GM21367 (cell line): Measurements from ENCODE around the gene CPEB4.

ENCODE experiments used
- ATAC-seq: cut with Tn5 transposase; IDR thresholded peaks from one replicate; pipeline ENCODE4 v1.9.1; 2021; ENCODE audit not compliant: unreplicated experiment

CPEB4 gene

DNA sequence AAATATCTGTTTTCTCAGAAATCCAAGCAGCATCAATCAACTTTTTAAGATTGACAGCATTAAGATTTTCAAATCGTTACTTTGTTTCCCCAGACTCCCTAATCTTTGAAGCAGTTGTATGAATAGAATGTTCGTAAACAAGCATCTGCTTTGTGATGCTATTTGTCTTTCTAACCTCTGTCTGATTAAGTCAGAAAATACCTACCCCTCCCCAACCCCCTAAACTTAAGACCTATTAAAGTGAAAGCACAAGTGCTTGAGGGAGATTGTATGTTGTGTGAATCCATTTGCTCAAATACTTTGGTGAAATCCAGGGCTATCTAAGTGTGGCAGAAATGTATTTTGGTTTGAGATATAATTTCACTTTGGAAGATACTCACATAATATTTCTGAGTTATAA is 53.0 kb downstream of the CPEB4 start:
- no peak for ATAC-seq

DNA sequence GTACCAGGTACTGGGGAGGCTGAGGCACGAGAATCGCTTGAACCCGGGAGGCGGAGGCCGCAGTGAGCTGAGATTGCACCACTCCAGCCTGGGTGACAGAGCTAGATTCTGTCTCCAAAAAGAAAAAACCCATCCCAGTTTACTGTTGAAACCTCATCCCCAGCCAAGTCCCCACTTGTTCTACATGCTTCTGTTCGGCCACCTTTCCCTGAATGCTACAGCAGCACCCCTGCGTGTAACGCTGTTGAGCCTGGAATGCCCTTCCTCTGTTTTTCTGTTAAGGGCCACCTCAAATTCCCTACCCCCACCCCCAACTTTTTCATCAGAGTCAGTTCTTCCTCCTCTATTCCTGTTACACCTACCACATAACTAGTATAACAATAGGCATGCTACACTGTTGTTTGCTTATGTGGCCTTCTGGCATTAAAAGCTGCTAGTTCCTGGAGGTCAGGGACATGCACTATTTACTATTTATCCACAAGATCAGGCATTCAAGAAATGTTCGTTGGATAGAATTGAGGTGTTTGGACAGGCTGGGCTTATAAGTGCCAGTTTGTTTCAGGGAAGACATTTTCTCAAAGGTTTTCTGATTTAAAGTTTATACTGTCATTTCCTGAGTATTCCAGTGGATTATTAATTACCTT is 53.7 kb downstream of the CPEB4 start:
- ATAC-seq = no peak

DNA sequence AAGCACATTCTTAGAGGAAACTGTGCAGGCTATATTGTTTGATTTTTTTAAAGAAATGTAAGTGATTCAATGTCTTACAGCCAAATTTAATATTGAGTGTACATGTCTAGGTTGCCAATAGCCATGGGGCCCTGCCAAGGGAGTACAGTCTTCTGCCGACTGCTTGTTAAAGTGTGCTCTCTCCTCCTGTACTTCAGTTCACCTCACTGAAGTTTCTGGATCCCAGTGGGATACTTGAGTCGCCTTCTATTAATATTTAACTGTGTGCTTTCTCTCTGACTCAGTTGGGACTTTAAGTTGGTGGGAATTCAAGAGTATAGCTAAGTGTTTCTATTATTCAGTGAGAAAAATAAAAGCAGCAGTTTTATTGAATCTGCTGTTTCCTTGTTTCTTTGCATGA is 56.4 kb downstream of the CPEB4 start:
- ATAC-seq = no peak

DNA sequence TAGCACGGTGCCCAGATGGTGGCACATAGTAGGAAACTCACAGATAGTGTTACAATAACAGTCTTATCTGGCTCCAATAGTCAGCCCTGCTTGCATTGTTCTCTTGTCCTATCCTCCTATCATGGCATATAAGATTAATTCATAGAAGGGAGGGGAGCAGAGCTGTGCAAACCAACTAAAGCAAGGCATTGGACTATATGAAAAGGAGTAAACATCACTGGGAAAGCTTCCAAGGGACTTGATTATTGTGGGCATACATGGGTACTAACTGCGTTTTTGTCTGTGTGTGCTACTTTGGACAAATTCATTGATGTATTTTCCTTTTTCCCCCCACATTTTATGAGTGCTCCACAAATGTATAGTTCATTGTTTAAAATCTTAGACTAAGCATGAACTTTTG is 57.0 kb downstream of the CPEB4 start:
- no peak for ATAC-seq

GRCh38 chr5:173946323-173946722 is 58.2 kb downstream of the CPEB4 start:
- no peak for ATAC-seq

DNA sequence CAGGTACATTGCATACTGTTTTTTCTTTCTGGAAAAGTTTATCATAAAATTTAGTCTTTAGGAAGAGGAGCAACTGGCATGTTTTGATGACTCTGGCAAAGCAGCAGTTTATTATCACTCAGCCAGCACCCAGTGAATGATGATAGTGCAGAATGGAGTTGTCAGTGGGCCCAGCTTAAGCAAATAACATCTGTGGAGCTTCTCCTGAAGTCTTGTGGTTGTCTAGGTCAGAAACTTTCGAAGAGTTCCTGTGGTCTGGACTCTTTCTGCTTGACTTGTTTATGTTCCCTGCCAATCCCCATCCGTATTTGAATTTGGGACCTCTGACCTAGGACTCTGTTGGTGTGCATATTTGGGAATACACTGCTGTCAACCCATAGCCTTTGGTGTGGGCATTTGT is 62.7 kb downstream of the CPEB4 start:
- ATAC-seq = no peak

DNA sequence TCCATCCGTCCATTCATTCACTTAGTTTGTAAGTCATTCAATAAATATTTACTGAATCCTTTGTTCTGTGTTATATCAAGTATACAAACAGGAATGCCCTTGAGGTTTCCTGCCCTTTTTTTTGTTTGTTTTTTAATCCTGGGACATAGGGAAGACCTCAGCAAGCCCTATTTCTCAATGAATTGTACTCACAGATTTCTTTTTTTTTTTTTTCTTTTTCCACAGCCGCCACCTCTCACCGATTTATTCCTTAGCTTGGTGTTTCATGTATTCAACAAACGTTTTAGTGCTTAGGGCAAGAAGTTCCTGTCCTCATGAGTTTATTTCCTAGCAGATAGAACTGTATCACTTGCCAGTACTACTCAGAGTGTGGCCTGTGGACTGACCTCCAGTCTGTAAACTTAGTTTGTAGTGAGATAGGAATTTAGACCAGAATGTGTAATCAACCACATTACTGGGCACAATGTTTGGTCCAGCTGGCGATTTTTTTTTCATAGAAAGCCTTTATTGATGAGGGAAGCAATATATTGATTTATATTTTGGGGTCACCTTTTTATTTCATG is 65.5 kb downstream of the CPEB4 start:
- no peak for ATAC-seq

GRCh38 chr5:173954671-173955521 is 66.7 kb downstream of the CPEB4 start:
- ATAC-seq = no peak

GRCh38 chr5:173960986-173961385 is 72.8 kb downstream of the CPEB4 start:
- ATAC-seq = no peak

- ATAC-seq = no peak
Observed at GRCh38 chr5:173961418-173961817, 73.3 kb downstream of the CPEB4 start.

DNA sequence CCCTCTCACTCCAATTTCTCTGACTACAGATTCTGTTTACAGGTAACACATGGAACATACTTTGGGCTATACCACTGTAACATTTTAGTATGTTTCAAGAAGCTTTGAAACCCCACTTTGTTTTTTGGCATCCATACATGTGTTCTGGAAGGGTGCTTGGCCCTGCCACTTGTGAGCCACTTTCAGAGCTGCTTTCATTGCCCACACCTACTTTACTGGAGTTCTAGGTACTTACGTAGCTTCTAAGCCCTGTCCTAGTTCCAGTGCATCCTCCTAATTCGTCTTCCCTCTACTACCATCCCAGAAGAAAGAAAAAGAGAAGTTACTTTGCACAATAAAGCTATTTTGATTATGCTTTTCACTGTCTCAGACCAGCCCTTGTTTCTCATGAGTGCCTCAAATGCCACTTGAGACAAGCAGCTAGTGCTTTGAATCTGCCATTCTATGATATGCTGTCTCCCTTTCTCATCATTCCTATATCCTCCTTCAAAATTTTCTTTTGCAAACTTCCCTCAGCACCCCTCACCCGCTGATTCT is 74.4 kb downstream of the CPEB4 start:
- ATAC-seq = no peak

DNA sequence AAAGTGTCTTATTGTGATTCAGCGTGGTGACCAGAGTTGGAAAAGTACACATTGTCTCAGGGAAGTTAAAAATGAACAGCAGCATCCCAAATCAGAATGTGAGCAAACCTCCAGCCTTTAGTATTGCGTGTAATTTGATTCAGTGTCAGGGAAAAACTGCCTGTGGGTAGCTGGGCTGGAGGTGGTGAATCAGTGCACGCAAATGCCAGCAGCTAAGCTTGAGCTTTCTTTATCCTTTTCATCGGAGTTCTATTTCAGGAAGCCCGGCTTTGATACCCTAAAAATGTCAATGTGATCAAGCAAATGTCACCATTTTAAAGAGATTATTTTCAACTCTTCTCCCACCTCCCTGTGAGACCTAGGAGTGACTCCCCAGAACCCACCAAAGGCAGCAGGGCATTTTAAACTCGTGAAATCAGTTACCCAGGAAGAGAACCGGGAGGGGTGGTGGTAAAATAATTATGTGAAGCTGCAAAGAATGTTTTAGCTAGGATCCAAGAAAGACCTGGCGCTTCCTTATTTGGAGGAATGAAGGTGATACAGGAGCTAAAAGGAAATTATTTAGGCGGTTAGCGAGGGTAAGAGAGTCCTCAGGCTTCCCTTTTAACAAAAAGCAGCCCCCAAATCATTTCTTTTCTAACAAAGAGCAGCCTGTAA is 75.2 kb downstream of the CPEB4 start:
- ATAC-seq = no peak

DNA sequence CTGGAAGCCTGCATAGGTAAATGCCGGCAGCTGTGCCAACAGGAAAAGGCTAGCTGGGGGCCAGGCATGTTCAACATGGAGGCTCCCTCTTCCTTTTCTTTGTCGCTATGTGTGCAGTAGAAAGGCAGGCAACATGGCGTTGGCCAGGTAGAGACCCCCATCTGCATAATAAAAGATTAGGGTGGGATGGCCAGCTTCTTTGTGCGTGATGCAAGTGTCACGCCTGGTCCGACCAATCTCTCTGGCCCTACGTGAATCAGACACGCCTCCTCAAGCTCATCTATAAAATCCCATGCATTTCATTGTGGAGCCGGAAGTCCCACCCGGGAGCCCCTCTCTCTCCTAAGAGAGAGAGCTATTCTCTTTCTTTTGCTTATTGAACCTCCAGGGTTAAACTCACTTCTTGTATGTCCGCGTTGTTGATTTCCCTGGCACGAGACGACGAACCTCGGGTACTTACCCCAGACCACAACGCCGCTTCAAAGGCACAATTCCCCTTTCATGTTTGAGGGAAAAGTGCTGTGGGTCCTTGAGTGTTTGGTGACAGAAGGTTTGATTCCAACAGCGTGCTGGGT is 75.8 kb downstream of the CPEB4 start:
- no peak for ATAC-seq

DNA sequence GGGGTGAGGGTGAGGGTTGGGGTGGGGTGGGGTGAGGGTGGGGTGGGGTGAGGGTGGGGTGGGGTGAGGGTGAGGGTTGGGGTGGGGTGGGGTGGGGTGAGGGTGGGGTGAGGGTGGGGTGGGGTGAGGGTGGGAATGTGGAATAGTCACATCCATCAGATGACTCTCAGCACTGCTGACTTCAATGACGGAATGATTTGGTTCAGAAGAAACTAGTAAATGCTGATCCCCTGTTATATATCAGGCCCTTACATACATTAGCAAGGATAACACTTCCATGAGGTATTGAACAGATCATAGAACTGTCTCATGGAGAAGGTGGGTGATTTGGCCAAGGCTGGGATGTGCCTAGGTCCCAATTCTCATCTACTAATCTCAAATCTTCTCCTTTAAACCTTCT is 76.4 kb downstream of the CPEB4 start:
- no peak for ATAC-seq

- no peak for ATAC-seq
Observed at GRCh38 chr5:173967241-173967640, 79.1 kb downstream of the CPEB4 start.

GRCh38 chr5:173968154-173968797 is 80.1 kb downstream of the CPEB4 start:
- ATAC-seq = no peak

GRCh38 chr5:173969167-173970049 is 81.3 kb downstream of the CPEB4 start:
- ATAC-seq = no peak

DNA sequence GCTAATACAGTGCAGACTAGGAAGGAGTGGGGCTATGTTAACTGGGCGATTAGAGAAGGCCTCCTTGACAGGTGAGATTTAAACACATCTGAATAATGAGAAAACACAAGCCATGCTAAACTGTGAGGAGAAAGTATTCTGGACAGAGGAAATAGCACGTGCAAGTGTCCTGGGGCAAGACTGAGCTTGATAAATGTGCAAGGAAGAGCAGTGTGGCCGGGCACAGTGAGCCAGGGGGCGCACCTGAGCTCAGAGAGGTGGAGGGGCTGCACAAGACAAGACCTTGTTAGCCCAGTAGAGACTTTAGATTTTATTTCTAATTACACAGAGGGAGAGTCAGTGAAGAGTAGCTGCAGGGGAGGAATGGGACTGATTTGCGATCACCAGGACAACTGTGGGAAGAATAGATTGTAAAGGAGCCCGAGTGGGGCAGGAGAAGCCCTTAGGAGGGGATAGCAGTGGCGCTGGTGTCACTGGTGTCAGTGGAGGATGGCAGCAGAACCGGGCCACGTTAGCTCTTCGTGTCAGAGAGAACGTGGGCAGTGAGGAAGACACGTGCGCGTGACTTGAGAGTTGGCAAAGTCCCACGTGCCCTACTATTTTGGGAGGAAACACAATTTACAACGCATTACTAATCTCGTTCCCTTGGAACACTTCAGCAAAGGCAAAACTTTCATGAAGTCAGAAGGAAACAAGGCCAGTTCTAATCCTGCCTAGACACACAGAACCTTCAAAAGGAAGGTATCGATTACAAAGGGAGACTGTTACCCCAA is 82.9 kb downstream of the CPEB4 start:
- ATAC-seq = no peak
